Aorta (tissue), 5 donors: ENCODE results near the gene TMEM272. TPM values are rescaled to one million over a fixed set of nuclear protein-coding genes. Genes with fewer than 3 reads are reported as not detected.

ENCODE experiments used
- ATAC-seq: fragments of 200-7000 bp; cut with Tn5 transposase; one replicate; pipeline ENCODE4 v1.9.1; 2022; ENCODE audit warnings: moderate library complexity; ENCODE audit not compliant: low FRiP score
- DNase-seq, 2 donors: peaks; one replicate each; pipeline ENCODE4 v3.0.0-alpha.2; 2020
- H3K27ac ChIP-seq, 2 donors: one replicate each; pipeline ENCODE4 v1.5.1; 2013; ENCODE audit warnings: low read length in 2 of 2, mild to moderate bottlenecking in 2 of 2, moderate library complexity in 2 of 2, control low read depth in 1 of 2, inconsistent platforms in 1 of 2, low read depth in 1 of 2
- H3K27me3 ChIP-seq, 2 donors: one replicate each; pipeline ENCODE4 v1.6.1; 2013; ENCODE audit warnings: control low read depth in 1 of 2, low read length in 1 of 2, mild to moderate bottlenecking in 1 of 2, moderate library complexity in 1 of 2; ENCODE audit not compliant: insufficient read depth in 2 of 2, control insufficient read depth in 1 of 2
- H3K36me3 ChIP-seq, 2 donors: one replicate each; pipeline ENCODE4 v1.6.1; 2013; ENCODE audit warnings: control low read depth in 1 of 2, low read length in 1 of 2, mild to moderate bottlenecking in 1 of 2; ENCODE audit not compliant: insufficient read depth in 2 of 2, control insufficient read depth in 1 of 2
- H3K4me1 ChIP-seq, 2 donors: one replicate each; pipeline ENCODE4 v1.6.1; 2013; ENCODE audit warnings: low read length in 2 of 2, control low read depth in 1 of 2, mild to moderate bottlenecking in 1 of 2, moderate library complexity in 1 of 2; ENCODE audit not compliant: insufficient read depth in 2 of 2, control insufficient read depth in 1 of 2
- H3K4me3 ChIP-seq, 2 donors: one replicate each; pipeline ENCODE4 v1.5.1; 2013; ENCODE audit warnings: low read length in 2 of 2, control low read depth in 1 of 2, mild to moderate bottlenecking in 1 of 2
- H3K9me3 ChIP-seq: one replicate; pipeline ENCODE4 v1.6.1; 2013; ENCODE audit warnings: mild to moderate bottlenecking, low read length; ENCODE audit not compliant: control insufficient read depth
- WGBS, 2 donors: extraction: QIAGEN DNeasy Blood & Tissue Kit; methylation state at CpG; one replicate each; pipeline ENCODE4 v1.1.7; 2013; 5-methylcytosine and 5-hydroxymethylcytosine counted together
- intact Hi-C, 2 donors: fragments of 100-400 bp; cut with DNase I; formaldehyde crosslinking; loops; one replicate each; pipeline versions ENCODE4 v1.14.2 to v1.15.0; 2022
- polyA plus RNA-seq, 2 donors: library from polyadenylated mRNA; stranded (reverse); fragments of 200-250 nt; gene quantifications; one replicate each; pipeline ENCODE4 v1.2.3, GENCODE V29; 2013
- total RNA-seq, 2 donors: library from RNA; stranded (reverse); fragmentation: NEBNext Ultra II Directional; extraction: Animal tissue kit (Norgen Biotek cat#: 25700); gene quantifications; one replicate each; pipeline ENCODE4 v1.2.1, GENCODE V29; 2021
- donor health status: healthy with polysubstance abuse.
- donor health status: Bipolar disorder and iron deficiency.
- donor health status: DM: no; HTN: no; CAD: no.
- donor health status: DM: no; HTN: no; CAD: no.
- donor health status: DM: yes; HTN: yes; CAD: no.

TMEM272 gene
- total and polyA plus RNA-seq, 4 donors, result 0.03 to 0.57 (median 0.16) TPM; not detected in 1

DNA sequence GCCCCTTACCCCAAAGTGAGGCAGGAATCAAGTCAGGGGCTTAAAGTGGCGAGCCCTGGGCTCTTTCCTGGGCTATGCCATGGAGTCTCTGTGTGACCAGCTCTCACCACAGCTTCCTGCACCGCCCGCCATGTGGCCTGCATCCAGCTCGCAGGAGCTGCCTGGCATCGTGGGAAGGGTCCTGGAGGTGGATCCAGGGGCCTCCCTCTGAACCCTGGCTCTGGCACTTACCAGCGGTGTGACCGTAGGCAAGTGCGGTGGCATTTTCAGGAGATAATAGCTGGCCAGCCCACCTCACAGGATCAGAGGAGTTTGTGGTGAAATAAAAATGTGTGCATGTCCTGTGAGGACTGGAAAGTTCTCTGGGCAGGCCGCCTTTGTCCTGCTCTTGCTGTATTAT lies 67.1 kb downstream of the TMEM272 start:
- intact Hi-C loops, result no loop called here

DNA sequence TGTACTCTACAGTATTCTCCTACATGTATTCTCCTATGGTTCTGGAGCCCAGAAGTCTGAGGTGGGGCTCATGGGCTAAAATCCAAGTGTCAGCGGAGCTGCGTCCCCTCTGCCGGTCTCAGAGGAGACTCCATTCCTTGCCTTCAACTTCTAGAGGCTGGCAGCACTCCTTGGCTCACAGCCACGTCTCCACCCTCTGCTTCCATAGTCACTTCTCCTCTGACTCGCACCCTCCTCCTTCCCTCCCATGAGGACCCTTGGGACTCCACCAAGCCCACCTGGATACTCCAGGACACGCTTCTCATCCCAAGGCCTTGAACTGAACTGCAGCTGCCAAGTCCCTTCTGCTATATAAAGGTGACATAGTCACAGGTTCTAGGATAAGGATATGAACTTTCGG lies 68.8 kb downstream of the TMEM272 start:
- intact Hi-C loops, result no loop called here
- no peak overlapping the region for H3K27ac ChIP-seq
- DNase-seq (no peak), ATAC-seq (no peak)
- no peak overlapping the region for H3K4me3 ChIP-seq
- no peaks in the 10 kb centered on the region for H3K27me3 ChIP-seq
- H3K9me3 ChIP-seq, result no peaks in the 10 kb centered on the region
- no peaks in the 10 kb centered on the region for H3K36me3 ChIP-seq
- no peaks in the 10 kb centered on the region for H3K4me1 ChIP-seq
- WGBS, 2 donors, result 54 to 55% methylated on average over 7 of the region's 7 CpGs

More for the DNA sequence above, 67.1 kb downstream of the TMEM272 start:
- Histone ChIP-seq H3K27ac (no peak overlapping the region), H3K4me3 (no peak overlapping the region), H3K36me3 (no peaks in the 10 kb centered on the region), H3K9me3 (no peaks in the 10 kb centered on the region), H3K4me1 (no peaks in the 10 kb centered on the region), H3K27me3 (no peaks in the 10 kb centered on the region)
- 81 to 82% methylated on average over 9 of the region's 9 CpGs for WGBS, 2 donors
- DNase-seq, result no peak
- no peak for ATAC-seq

DNA sequence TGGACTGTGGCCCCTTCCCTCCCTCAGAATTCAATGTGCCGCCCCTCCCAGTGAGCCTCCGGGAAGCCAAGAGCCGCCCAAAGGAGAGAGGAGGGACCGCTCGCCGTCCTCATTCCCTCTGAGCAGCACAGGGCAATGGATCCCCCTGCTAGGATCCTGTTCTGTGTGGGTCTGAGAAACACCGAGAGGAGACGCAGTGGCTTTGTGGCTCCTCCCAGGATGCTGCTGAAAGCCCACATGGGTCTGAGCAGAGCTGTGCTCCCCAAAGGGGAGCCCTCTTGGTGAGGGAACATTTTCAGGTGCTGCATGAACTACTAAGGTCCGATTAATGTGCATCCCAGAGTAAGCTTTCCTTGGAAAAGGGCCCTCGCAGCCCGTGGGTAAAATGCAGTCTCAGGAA lies 71.5 kb downstream of the TMEM272 start:
- 76 to 80% methylated on average over 11 of the region's 11 CpGs for WGBS, 2 donors
- Histone ChIP-seq H3K27me3 (no peaks in the 10 kb centered on the region), H3K27ac (no peak overlapping the region), H3K4me1 (no peaks in the 10 kb centered on the region), H3K36me3 (no peaks in the 10 kb centered on the region), H3K9me3 (no peaks in the 10 kb centered on the region), H3K4me3 (no peak overlapping the region)
- intact Hi-C loops, result no loop called here
- no peak for DNase-seq
- ATAC-seq, result no peak

DNA sequence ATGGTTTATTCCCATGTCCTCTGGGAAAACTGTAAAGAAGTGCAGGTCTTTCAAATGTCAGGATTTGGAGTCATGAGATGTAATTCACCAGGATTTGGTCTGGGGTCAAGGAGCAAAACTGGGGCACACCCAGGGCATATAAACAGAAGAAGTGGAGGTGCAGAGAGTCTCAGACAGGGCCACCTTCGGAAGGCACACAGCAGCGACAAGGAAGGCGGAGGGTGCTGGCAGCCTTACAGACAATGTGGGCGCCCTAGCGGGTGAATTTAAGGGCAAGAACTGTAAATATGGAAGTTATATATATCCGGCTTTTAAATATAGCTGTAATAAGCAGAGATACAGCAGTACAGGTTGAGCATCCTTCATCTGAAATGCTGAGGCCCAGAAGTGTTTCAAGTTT lies 72.2 kb downstream of the TMEM272 start:
- Histone ChIP-seq H3K27me3 (no peaks in the 10 kb centered on the region), H3K27ac (no peak overlapping the region), H3K9me3 (no peaks in the 10 kb centered on the region), H3K4me3 (no peak overlapping the region), H3K4me1 (no peaks in the 10 kb centered on the region), H3K36me3 (no peaks in the 10 kb centered on the region)
- ATAC-seq (no peak), DNase-seq (no peak)
- 74 to 77% methylated on average over 6 of the region's 6 CpGs for WGBS, 2 donors
- intact Hi-C loops, result no loop called here

DNA sequence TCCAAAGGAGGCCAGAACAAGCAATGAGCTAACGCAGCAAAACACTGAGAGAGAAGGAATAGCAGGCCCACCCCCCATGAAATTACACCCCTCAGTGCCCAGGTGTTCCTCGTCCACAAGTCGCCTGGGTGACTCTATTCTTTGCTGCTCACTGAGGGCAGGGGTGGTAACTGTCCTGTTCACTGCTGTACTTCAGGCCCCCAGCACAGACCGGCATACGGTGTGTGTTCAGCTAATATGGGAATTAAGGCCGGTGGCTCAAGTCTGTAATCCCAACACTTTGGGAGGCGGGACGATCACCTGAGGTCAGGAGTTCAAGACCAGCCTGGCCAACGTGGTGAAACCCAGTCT lies 72.9 kb downstream of the TMEM272 start:
- ATAC-seq (no peak), DNase-seq (no peak)
- Histone ChIP-seq H3K27ac (no peak overlapping the region), H3K9me3 (no peaks in the 10 kb centered on the region), H3K4me3 (no peak overlapping the region), H3K27me3 (no peaks in the 10 kb centered on the region), H3K36me3 (no peaks in the 10 kb centered on the region), H3K4me1 (no peaks in the 10 kb centered on the region)
- WGBS, 2 donors, result 72 to 77% methylated on average over 9 of the region's 9 CpGs
- intact Hi-C loops, result no loop called here

DNA sequence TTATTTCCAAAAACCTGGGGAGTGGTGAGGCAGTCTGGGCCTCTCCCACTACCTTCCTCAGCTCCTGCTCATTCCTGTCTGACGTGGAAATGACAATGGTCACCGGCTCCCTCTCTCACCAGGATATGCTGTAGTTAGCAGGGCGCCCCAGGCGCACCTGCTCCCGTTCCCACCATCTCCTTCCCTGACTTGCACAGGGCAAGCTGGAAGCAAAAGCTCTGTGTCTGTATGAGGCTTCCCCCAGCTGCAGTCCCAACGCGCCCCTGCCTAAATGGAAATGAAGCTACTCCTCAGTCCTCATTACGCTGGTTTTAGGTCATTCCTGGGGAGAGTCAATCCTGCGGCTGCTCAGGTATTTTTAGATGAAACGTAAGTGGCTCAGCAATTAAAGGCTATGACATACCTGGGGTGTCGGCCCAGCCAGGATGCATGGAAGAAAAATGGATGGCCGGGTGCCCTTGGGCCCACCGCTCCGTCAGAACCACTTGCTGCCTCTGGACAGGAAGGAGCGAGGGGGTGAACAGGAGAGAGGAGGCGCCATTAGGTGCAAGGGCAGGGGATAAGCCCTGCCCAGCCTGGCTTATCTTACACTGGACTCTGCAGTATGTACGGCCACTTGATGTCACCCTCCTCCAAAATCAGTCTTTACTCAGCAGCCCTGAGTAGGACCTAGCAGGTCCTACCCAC lies 73.4 kb downstream of the TMEM272 start:
- H3K27ac ChIP-seq, result no peak overlapping the region
- no peaks in the 10 kb centered on the region for H3K27me3 ChIP-seq
- no peaks in the 10 kb centered on the region for H3K9me3 ChIP-seq
- ATAC-seq, result no peak
- 82 to 85% methylated on average over 17 of the region's 17 CpGs for WGBS, 2 donors
- intact Hi-C loops, result no loop called here
- no peaks in the 10 kb centered on the region for H3K4me1 ChIP-seq
- H3K36me3 ChIP-seq, result no peaks in the 10 kb centered on the region
- H3K4me3 ChIP-seq, result no peak overlapping the region
- DNase-seq, result no peak

DNA sequence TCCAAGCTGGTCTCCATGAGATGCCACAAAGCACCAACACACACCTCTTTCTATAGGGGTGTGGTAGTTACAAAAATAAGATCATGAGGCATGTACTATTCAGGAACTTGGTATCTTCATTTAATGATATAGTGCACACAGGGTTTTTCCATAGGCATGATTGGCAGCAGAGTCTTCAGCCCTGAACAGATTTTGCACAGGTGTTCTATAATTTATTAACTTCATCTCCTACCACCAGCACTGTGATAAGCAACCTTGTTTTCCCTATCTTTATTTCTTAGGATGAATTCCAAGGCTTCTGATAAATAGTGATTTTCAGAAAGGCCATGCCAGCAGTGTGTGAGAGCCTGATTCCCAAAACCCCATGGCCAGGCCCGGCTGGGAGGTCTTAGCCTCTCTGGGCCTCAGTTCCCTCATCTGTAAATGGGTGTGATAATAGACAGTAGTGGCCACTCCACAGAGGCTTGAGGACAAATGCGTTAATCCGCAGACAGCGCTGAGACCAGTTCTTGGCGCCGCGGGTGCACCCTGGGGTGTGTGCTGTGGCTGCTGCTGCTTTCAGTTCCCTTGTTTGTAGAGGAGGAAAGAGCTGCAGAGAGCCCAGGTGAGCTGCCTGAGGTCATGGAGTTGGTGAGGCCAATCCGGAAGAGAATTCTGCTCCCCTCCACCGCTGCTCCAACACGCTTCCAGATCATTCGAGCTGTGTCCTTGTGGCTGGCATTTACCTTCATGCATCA lies 74.1 kb downstream of the TMEM272 start:
- intact Hi-C loops, result no loop called here
- no peaks in the 10 kb centered on the region for H3K4me1 ChIP-seq

DNA sequence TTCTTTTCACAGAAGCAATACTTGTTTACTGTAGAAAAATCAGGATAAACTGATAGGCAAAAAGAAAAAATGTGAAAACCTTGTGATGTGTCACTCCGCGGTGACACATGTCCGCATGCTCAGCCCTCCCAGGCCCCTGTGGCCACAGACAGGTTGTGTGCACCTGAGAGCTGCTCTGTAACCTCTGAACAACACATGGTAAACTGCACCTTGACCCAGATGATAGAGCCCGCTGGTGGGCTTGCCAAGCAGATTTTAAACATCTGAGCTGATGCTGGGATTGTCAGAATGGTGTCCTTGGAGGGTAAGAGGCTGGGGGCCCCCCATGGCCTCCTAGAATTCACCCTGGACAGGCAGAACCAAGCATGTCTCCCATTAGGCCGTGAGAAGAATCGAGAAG lies 74.8 kb downstream of the TMEM272 start:
- intact Hi-C loops, result no loop called here
- WGBS, 2 donors, result 91 to 96% methylated on average over 6 of the region's 6 CpGs
- peak overlapping the region in 1 of 2 donors; percentile 72 for H3K27ac ChIP-seq
- no peak overlapping the region for H3K4me3 ChIP-seq
- H3K9me3 ChIP-seq, result no peaks in the 10 kb centered on the region
- H3K36me3 ChIP-seq, result no peaks in the 10 kb centered on the region
- DNase-seq, result no peak
- no peaks in the 10 kb centered on the region for H3K27me3 ChIP-seq
- peak; percentile 28 for ATAC-seq
- H3K4me1 ChIP-seq, result no peaks in the 10 kb centered on the region

More for the DNA sequence above, 74.1 kb downstream of the TMEM272 start:
- no peak overlapping the region for H3K4me3 ChIP-seq
- H3K27ac ChIP-seq, result no peak overlapping the region
- no peaks in the 10 kb centered on the region for H3K9me3 ChIP-seq
- H3K27me3 ChIP-seq, result no peaks in the 10 kb centered on the region
- WGBS, 2 donors, result 90 to 93% methylated on average over 11 of the region's 11 CpGs
- no peaks in the 10 kb centered on the region for H3K36me3 ChIP-seq
- DNase-seq (no peak), ATAC-seq (no peak)
